GM12878 (cell line): Measurements from ENCODE around the gene IGF2R. TPM values are rescaled to one million over a fixed set of nuclear protein-coding genes. Genes with fewer than 3 reads are reported as not detected.

Experiments used
- ATAC-seq: fragments of 200-7000 bp; cut with Tn5 transposase; 3 replicates; pipeline ENCODE4 v1.9.1; 2020; ENCODE audit warnings: mild to moderate bottlenecking, moderate library complexity
- BruUV-seq: library from RNA; stranded (reverse); fragments of 400-500 nt; replicated peaks from 2 replicates; lab custom pipeline; 2021; lab: Mats Ljungman, UMichigan
- CTCF ChIA-PET: fragments of 300-600 bp; sonication (Branson Sonifier 250); formaldehyde crosslinking; extraction: SDS; loops from one replicate; lab custom pipeline; 2021; ENCODE audit warnings: inconsistent platforms; lab: Yijun Ruan, JAX
- POLR2A ChIA-PET: fragments of 350-600 bp; formaldehyde crosslinking; extraction: SDS; loops from one replicate; lab custom pipeline; 2021; ENCODE audit warnings: inconsistent platforms; lab: Charles Lee
- RAD21 ChIA-PET: fragments of 300-600 bp; sonication (Branson Sonifier 250); formaldehyde crosslinking; loops from one replicate; lab custom pipeline; 2023; ENCODE audit warnings: antibody characterized with exemption; ENCODE audit not compliant: unreplicated experiment; lab: Charles Lee
- SMC1A ChIA-PET: fragments of 300-600 bp; sonication (Branson Sonifier 250); formaldehyde crosslinking; loops from one replicate; lab custom pipeline; 2023; ENCODE audit not compliant: unreplicated experiment, uncharacterized antibody; lab: Charles Lee
- DNase-seq: peaks from one replicate; pipeline ENCODE4 v3.0.0-alpha.2; 2011; ENCODE audit warnings: low read depth, low spot score
- FAIRE-seq: peaks from 3 replicates; lab custom pipeline; 2011; peaks lifted over from hg19 to GRCh38; lab: Jason Lieb, UNC
- H2AFZ ChIP-seq: 2 replicates; pipeline ENCODE4 v1.6.0; 2011; ENCODE audit warnings: low read depth, low read length, control low read depth; ENCODE audit not compliant: control insufficient read depth
- H3K27ac ChIP-seq: 2 replicates; pipeline ENCODE4 v1.5.1; 2011; ENCODE audit warnings: control low read depth; ENCODE audit not compliant: control insufficient read depth, insufficient read depth
- H3K27me3 ChIP-seq, 2 experiments: replicated peaks in 1 of 2; 2 replicates each; pipeline versions ENCODE4 v1.6.0 to v1.6.1; 2011; ENCODE audit warnings: low read length in 1 of 2; ENCODE audit not compliant: control insufficient read depth in 2 of 2, insufficient read depth in 2 of 2
- H3K36me3 ChIP-seq, 2 experiments: 2 replicates each; pipeline ENCODE4 v1.5.1; 2011; ENCODE audit warnings: low read length in 1 of 2; ENCODE audit not compliant: control insufficient read depth in 2 of 2, insufficient read depth in 2 of 2
- H3K4me1 ChIP-seq: 2 replicates; pipeline ENCODE4 v1.6.1; 2011; ENCODE audit warnings: mild to moderate bottlenecking, low read length, moderate library complexity, mixed read lengths; ENCODE audit not compliant: control insufficient read depth, insufficient read depth
- H3K4me2 ChIP-seq: 2 replicates; pipeline ENCODE4 v1.6.0; 2011; ENCODE audit warnings: control low read depth; ENCODE audit not compliant: control insufficient read depth, insufficient read depth
- H3K4me3 ChIP-seq: fragments of 200-600 bp; sonication (generic); 2 replicates; pipeline ENCODE4 v1.5.1; 2016
- H3K79me2 ChIP-seq: 2 replicates; pipeline ENCODE4 v1.6.0; 2011; ENCODE audit warnings: low read length; ENCODE audit not compliant: control insufficient read depth, insufficient read depth
- H3K9ac ChIP-seq: 2 replicates; pipeline ENCODE4 v1.8.0; 2011; ENCODE audit warnings: low read length, control low read depth, mixed read lengths; ENCODE audit not compliant: control insufficient read depth, insufficient read depth
- H3K9me3 ChIP-seq: replicated peaks from 3 replicates; pipeline ENCODE4 v1.5.1; 2011; ENCODE audit warnings: mild to moderate bottlenecking, low read length; ENCODE audit not compliant: control insufficient read depth, insufficient read depth
- H4K20me1 ChIP-seq: 2 replicates; pipeline ENCODE4 v1.6.0; 2011; ENCODE audit not compliant: control insufficient read depth, insufficient read depth
- ASH2L ChIP-seq: fragments of 300-600, 200-600 bp; sonication (generic); IDR thresholded peaks from 2 replicates; pipeline ENCODE4 v1.6.1; 2017; ENCODE audit warnings: low read depth, mild to moderate bottlenecking, borderline replicate concordance
- BACH1 ChIP-seq: fragments of 450-650 bp; IDR thresholded peaks from 2 replicates; pipeline ENCODE4 v1.6.1; 2017; ENCODE audit warnings: mild to moderate bottlenecking, borderline replicate concordance
- BCL11A ChIP-seq: IDR thresholded peaks from 2 replicates; pipeline ENCODE4 v1.6.1; 2011; ENCODE audit warnings: low read depth, low read length
- CHD4 ChIP-seq: fragments of 200-600 bp; sonication (generic); IDR thresholded peaks from 2 replicates; pipeline ENCODE4 v1.6.1; 2016; ENCODE audit warnings: mild to moderate bottlenecking
- CREM ChIP-seq: IDR thresholded peaks from 2 replicates; pipeline ENCODE4 v1.6.1; 2014; ENCODE audit warnings: antibody characterized with exemption, low read depth
- EGR1 ChIP-seq, 2 experiments: IDR thresholded peaks; 1 replicate in 1 of 2; 2 replicates in 1 of 2; pipeline ENCODE4 v1.6.1; 2011 to 2012; ENCODE audit warnings: low read depth in 2 of 2, low read length in 2 of 2, borderline replicate concordance in 1 of 2, mild to moderate bottlenecking in 1 of 2, moderate library complexity in 1 of 2
- ESRRA ChIP-seq: IDR thresholded peaks from 2 replicates; pipeline ENCODE4 v1.6.1; 2012; ENCODE audit warnings: mild to moderate bottlenecking, low read length, improper control_type of control experiment
- HDGF ChIP-seq: fragments of 450-650 bp; IDR thresholded peaks from 2 replicates; pipeline ENCODE4 v1.6.1; 2016; ENCODE audit warnings: antibody characterized with exemption
- MTA3 ChIP-seq: IDR thresholded peaks from 2 replicates; pipeline ENCODE4 v1.6.1; 2012; ENCODE audit warnings: low read length, inconsistent platforms, borderline replicate concordance
- NR2F1 ChIP-seq: fragments of 450-650 bp; conservative IDR thresholded peaks from 2 replicates; pipeline ENCODE4 v1.6.1; 2017; ENCODE audit warnings: mild to moderate bottlenecking
- PAX8 ChIP-seq: fragments of 450-650 bp; IDR thresholded peaks from 2 replicates; pipeline ENCODE4 v1.6.1; 2017; ENCODE audit warnings: mild to moderate bottlenecking, moderate library complexity
- POLR2AphosphoS5 ChIP-seq: IDR thresholded peaks from 2 replicates; pipeline ENCODE4 v1.6.1; 2011; ENCODE audit warnings: mild to moderate bottlenecking, low read length, inconsistent platforms
- RBBP5 ChIP-seq: fragments of 200-600 bp; sonication (generic); conservative IDR thresholded peaks from 2 replicates; pipeline ENCODE4 v1.6.1; 2016
- RELA ChIP-seq: fragments of 450-650 bp; IDR thresholded peaks from 2 replicates; pipeline ENCODE4 v1.8.0; 2014; ENCODE audit warnings: borderline replicate concordance; ENCODE audit not compliant: partially characterized antibody
- SUZ12 ChIP-seq: fragments of 200-600 bp; sonication (generic); IDR thresholded peaks from one replicate; pipeline ENCODE4 v1.6.1; 2018; ENCODE audit warnings: antibody characterized with exemption, mild to moderate bottlenecking; ENCODE audit not compliant: unreplicated experiment
- WRNIP1 ChIP-seq: IDR thresholded peaks from 2 replicates; pipeline ENCODE4 v1.6.1; 2011; ENCODE audit warnings: low read depth, low read length, improper control_type of control experiment, borderline replicate concordance
- YY1 ChIP-seq: IDR thresholded peaks from 2 replicates; pipeline ENCODE4 v1.6.1; 2011; ENCODE audit warnings: low read depth, mild to moderate bottlenecking, low read length
- WGBS: methylation state at CpG from one replicate; pipeline ENCODE4 v1.1.6; 2016; ENCODE audit warnings: low lambda C conversion rate; ENCODE audit not compliant: insufficient replicate concordance, insufficient coverage; ENCODE audit errors: missing lambda C conversion rate; 5-methylcytosine and 5-hydroxymethylcytosine counted together
- in situ Hi-C: fragments of 300-500 bp; cut with MboI; formaldehyde crosslinking; loops from 9 replicates; pipeline ENCODE4 v1.14.3; 2018; ENCODE audit warnings: mixed read lengths
- intact Hi-C: fragments of 100-400 bp; cut with micrococcal nuclease; formaldehyde crosslinking; loops from one replicate; pipeline ENCODE4 v1.14.2; 2022; ENCODE audit not compliant: unreplicated experiment
- polyA plus RNA-seq, 11 experiments: library from polyadenylated mRNA; depleted of rRNA in 4 of 11; unstranded in 6 of 11; stranded (reverse) in 5 of 11; fragments of >200 nt; fragmentation: Nextera tagmentation in 4 of 11; fragmentation: Illumina TruSeq in 1 of 11; extraction: Ambion mirVana in 4 of 11; extraction: Trizol in 1 of 11; gene quantifications; 1 replicate in 1 of 11; 2 replicates in 10 of 11; pipeline versions ENCODE4 v1.2.1 to v1.2.3, GENCODE V29; 2011 to 2016; ENCODE audit warnings: inconsistent platforms in 2 of 11, missing spikeins in 2 of 11, low read depth in 1 of 11
- total RNA-seq, 4 experiments: library from RNA; depleted of rRNA in 3 of 4; stranded (reverse); fragments of >200 nt in 3 of 4; fragmentation: Illumina TruSeq in 1 of 4; extraction: Trizol in 1 of 4; gene quantifications; 2 replicates each; pipeline versions ENCODE4 v1.2.1 to v1.2.3, GENCODE V29; 2013 to 2021
- TF ChIP-seq, protein P1 (sequence below): fragments of 450-650 bp; IDR thresholded peaks from 2 replicates; pipeline ENCODE4 v1.6.1; 2014; ENCODE audit warnings: mild to moderate bottlenecking
- TF ChIP-seq, protein P2 (sequence below): fragments of 450-650 bp; IDR thresholded peaks from 2 replicates; pipeline ENCODE4 v1.6.1; 2016; ENCODE audit warnings: mild to moderate bottlenecking
- TF ChIP-seq, protein P3 (sequence below): IDR thresholded peaks from 2 replicates; pipeline ENCODE4 v1.6.1; 2011; ENCODE audit warnings: low read depth, mild to moderate bottlenecking, low read length, moderate library complexity, borderline replicate concordance; ENCODE audit errors: extremely low read depth

The IGF2R gene
- total and polyA plus RNA-seq, 10 of the 15 experiments (the other 5 are each of a cell fraction or from before 2014, with no cell fraction given) = 1.00 to 40.1 (median 16.8) TPM

DNA sequence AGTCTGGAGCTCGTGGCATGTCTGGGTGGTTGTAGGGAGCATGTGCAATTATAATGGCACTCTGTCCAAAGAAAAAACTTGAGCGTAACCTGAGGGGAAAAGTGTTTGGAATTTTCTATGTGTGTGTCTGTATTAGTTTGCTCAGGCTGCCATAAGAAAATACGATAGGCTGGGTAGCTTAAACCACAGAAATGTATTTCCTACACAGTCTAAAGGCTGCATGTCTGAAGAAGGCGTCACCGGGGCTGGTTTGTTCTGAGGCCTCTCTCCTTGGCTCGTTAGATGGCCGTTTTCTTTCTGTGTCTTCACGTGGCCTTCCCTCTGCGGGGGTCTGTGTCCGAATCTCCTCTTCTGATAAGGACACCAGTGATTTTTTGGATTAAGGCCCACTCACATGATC lies 59.0 kb downstream of the IGF2R start:
- SMC1A ChIA-PET = interaction anchor here (1.0 to 1.1 kb wide), 2 partner anchors 45 to 49 kb away, joined by 3 read pairs; no protein-coding TSS in a partner anchor
- H3K36me3 ChIP-seq = peaks cover 22 to 23% of the 10 kb centered on the region in 2 experiments
- H2AFZ ChIP-seq = no peak overlapping the region
- POLR2A ChIA-PET = interaction anchor here (0.6 kb wide), 1 partner anchor 75 kb away, joined by 4 read pairs; no protein-coding TSS in a partner anchor
- no peak for DNase-seq
- intact Hi-C loops = no loop called here
- no peaks in the 10 kb centered on the region for H3K9me3 ChIP-seq
- H3K27ac ChIP-seq = no peak overlapping the region
- TF ChIP-seq, protein P1, sequence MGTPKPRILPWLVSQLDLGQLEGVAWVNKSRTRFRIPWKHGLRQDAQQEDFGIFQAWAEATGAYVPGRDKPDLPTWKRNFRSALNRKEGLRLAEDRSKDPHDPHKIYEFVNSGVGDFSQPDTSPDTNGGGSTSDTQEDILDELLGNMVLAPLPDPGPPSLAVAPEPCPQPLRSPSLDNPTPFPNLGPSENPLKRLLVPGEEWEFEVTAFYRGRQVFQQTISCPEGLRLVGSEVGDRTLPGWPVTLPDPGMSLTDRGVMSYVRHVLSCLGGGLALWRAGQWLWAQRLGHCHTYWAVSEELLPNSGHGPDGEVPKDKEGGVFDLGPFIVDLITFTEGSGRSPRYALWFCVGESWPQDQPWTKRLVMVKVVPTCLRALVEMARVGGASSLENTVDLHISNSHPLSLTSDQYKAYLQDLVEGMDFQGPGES = no peak
- TF ChIP-seq RBBP5 (no peak), ESRRA (no peak), PAX8 (no peak), SUZ12 (no peak), POLR2AphosphoS5 (no peak), ASH2L (no peak), HDGF (no peak), EGR1 (IDR thresholded peaks at IDR 0.05; ENCODE audit: borderline replicate concordance in 1 of 2, low read depth in 2 of 2, low read length in 2 of 2) (no peak), CHD4 (no peak), NR2F1 (no peak), BCL11A (no peak), BACH1 (no peak), RELA (no peak), CREM (no peak), YY1 (no peak), MTA3 (no peak), WRNIP1 (no peak)
- TF ChIP-seq, protein P2, sequence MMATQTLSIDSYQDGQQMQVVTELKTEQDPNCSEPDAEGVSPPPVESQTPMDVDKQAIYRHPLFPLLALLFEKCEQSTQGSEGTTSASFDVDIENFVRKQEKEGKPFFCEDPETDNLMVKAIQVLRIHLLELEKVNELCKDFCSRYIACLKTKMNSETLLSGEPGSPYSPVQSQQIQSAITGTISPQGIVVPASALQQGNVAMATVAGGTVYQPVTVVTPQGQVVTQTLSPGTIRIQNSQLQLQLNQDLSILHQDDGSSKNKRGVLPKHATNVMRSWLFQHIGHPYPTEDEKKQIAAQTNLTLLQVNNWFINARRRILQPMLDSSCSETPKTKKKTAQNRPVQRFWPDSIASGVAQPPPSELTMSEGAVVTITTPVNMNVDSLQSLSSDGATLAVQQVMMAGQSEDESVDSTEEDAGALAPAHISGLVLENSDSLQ = no peak
- TF ChIP-seq, protein P3, sequence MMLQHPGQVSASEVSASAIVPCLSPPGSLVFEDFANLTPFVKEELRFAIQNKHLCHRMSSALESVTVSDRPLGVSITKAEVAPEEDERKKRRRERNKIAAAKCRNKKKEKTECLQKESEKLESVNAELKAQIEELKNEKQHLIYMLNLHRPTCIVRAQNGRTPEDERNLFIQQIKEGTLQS = no peak
- no peaks in the 10 kb centered on the region for H4K20me1 ChIP-seq
- CTCF ChIA-PET = interaction anchor here (0.6 to 1.0 kb wide), 2 partner anchors 41 to 49 kb away, joined by 3 read pairs; no protein-coding TSS in a partner anchor
- no peaks in the 10 kb centered on the region for H3K27me3 ChIP-seq
- no peaks in the 10 kb centered on the region for H3K4me1 ChIP-seq
- H3K9ac ChIP-seq = no peak overlapping the region
- WGBS = 93% methylated on average over 10 of the region's 10 CpGs
- no TSS peak for BruUV-seq
- in situ Hi-C loops = no loop called here
- no peak for FAIRE-seq
- ATAC-seq = no peak
- no peaks in the 10 kb centered on the region for H3K79me2 ChIP-seq
- no peak overlapping the region for H3K4me3 ChIP-seq
- RAD21 ChIA-PET = interaction anchor here (1.1 kb wide), 1 partner anchor 47 kb away, joined by 3 read pairs; no protein-coding TSS in a partner anchor
- no peak overlapping the region for H3K4me2 ChIP-seq
